Transverse colon (tissue), 4 donors: ENCODE data around the gene ATP1A4.

Experiments used
- CTCF ChIP-seq, 5 experiments: fragments of 200-600 bp in 3 of 5; fragments of 450-650 bp in 2 of 5; sonication (generic) in 3 of 5; IDR thresholded peaks; 1 replicate in 2 of 5; 2 replicates in 3 of 5; pipeline ENCODE4 v1.5.1; 2016 to 2017; ENCODE audit warnings: antibody characterized with exemption in 5 of 5, inconsistent platforms in 3 of 5, mild to moderate bottlenecking in 2 of 5, moderate library complexity in 1 of 5
- EP300 ChIP-seq: sonication (generic); formaldehyde crosslinking; IDR thresholded peaks from one replicate; pipeline ENCODE4 v1.6.1; 2017; ENCODE audit warnings: antibody characterized with exemption, low read depth
- POLR2A ChIP-seq: fragments of 450-650 bp; IDR thresholded peaks from one replicate; pipeline ENCODE4 v1.6.1; 2016; ENCODE audit warnings: antibody characterized with exemption, mild to moderate bottlenecking, moderate library complexity
- POLR2AphosphoS5 ChIP-seq, 3 donors: sonication (generic); formaldehyde crosslinking; IDR thresholded peaks; one replicate each; pipeline ENCODE4 v1.6.1; 2016; ENCODE audit warnings: antibody characterized with exemption in 3 of 3

- TF ChIP-seq CTCF (IDR thresholded peaks at IDR 0.05) (no peak), POLR2AphosphoS5 (IDR thresholded peaks at IDR 0.05) (no peak), EP300 (no peak), POLR2A (no peak)
Observed at GRCh38 chr1:160200786-160201185, 49.4 kb downstream of the ATP1A4 start.
